ENCODE measurements around the gene IFNG-AS1.

Gene IFNG-AS1

DNA sequence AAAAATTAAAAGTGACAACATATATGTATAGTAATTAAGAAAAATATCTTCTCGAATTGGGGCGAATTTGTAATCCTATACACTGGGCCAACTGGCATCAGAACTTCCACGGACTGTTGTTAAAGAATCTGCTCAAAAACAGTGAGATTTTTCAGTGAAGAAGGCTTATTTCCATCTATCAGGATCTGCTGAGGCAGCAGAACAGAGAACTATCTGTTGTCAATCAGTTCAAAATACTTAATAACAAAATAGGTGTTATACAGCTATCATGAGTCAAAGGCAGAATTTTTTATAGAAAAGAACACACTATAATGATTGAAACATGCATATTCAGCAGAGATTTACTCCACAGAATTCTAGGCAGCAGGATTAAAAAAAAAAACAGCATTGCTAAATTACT, 41.9 kb downstream of the IFNG-AS1 start:
- intact Hi-C loops (cut with DNase I) = no loop called here
- DNase-seq = no peak

DNA sequence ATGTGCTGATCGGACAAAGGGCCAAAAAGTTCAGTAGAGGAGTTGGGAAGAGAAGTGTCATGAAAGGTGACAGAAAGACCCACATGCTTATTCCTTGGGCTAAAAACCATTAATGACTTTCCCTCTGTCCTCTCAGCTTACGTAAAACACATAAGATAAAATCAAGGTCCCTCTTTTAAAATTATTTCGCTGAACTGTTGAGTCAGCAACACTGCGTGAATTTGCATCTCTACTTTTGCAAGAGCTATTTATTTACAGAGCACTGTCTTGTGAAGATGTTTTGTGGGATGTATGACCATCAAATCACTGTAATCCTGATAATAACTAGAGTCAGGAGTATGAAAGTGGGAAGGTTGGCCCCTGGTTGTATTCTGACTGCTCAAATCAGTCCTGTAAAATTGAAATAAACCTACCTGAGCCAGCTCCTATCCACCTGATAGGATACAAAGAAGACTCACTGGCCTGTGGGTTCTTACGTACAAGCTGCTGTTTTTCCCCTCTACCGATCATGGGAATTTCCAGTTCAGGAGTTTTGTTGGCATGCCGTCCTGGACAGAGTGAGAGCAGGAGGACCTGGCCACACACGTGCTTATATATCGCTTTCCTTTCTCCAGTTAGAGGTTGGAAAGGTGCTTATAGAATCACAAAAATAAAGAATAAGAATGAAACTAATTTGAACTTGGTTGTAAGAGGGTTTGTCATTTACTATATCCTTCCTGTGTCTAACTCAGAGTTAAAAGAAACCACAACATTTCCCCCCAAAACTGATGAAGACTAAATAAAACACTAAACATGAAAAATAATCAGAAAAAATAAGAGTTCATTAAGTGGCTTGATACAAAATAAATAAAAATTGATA, 42.9 kb downstream of the IFNG-AS1 start:
- intact Hi-C loops (cut with DNase I) = no loop called here
- DNase-seq = no peak

DNA sequence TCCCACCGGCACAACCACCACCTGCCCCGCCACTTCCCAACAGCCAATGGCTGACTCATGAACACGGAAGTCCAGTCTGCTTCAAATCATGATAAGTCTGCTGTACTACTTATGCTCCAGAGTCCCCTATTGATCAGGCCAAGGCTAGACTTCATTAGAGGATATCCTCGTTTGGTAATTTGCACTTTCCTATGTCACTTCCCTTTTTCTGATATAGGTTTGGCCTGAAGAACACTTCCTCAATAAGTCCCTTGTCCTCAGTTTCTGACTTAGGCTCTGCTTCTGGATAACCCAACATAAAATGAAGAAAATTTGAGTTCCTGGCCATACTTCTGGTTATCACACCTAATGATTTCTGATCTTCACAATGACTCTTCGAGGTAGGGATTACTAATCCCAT, 45.3 kb downstream of the IFNG-AS1 start:
- intact Hi-C loops (cut with DNase I) = no loop called here
- no peak for DNase-seq

DNA sequence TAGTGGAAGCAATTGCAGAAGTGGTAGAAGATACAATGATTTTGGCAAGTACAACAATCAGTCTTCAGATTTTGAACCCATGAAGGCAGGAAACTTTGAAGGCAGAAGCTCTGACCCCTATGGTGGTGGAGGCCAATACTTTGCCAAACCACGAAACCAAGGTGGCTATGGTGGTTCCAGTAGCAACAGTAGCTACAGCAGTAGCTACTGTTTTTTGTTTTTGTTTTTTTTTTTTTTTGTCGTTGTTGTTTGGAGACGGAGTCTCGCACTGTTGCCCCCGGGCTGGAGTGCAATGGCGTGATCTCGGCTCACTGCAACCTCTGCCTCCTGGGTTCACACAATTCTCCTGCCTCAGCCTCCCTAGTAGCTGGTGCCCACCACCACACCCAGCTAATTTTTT, 47.4 kb downstream of the IFNG-AS1 start:
- DNase-seq = no peak
- intact Hi-C loops (cut with DNase I) = no loop called here

DNA sequence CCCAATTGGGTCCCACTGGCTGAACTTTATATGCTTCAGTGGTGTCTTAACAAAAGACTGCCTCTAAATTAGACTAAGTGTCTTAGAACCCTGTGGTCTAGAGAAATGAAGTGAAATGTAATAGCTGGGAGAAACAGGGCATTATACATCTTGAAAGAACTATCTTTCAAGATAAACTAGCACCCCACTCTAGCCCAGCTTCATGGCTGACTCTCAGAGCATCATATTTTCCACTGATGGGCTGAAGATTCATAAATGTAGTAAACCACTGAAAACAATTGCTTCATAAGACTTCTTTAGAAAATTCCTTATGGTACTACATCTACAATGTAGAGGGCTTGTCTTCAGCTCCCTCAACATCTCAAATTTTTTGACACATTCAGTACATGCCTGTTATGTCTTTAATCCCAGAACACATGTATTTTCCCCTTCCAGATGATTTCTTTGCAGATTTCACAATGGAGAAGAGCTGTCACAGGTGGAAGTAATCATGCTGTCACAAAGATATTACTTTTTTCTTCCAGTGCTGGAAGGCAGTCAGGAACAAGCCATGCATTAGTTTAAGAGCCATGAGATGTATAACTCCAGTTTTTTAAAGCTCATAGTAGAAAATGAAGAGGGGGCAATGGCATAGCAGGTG, 48.5 kb downstream of the IFNG-AS1 start:
- DNase-seq = no peak
- intact Hi-C loops (cut with DNase I) = no loop called here

DNA sequence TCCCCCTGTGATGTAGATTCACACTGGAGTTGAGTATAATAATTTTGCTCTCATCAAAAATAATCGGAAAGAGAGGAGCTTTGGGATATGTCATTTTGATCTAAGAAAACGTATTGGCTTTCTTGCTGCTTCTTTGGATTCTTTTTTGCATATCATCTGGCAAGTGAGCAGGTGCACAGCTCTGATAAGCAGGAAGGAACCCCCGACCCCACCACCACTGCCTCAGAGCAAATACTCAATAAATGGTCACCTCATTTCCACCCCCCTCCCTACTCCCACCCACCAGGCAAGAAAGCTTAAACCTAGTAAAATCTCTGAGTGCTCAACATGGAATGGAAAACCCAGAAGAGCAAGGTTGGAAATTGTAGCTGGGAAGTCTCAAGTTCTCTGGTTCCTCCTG, 49.4 kb downstream of the IFNG-AS1 start:
- DNase-seq = no peak
- intact Hi-C loops (cut with DNase I) = no loop called here

DNA sequence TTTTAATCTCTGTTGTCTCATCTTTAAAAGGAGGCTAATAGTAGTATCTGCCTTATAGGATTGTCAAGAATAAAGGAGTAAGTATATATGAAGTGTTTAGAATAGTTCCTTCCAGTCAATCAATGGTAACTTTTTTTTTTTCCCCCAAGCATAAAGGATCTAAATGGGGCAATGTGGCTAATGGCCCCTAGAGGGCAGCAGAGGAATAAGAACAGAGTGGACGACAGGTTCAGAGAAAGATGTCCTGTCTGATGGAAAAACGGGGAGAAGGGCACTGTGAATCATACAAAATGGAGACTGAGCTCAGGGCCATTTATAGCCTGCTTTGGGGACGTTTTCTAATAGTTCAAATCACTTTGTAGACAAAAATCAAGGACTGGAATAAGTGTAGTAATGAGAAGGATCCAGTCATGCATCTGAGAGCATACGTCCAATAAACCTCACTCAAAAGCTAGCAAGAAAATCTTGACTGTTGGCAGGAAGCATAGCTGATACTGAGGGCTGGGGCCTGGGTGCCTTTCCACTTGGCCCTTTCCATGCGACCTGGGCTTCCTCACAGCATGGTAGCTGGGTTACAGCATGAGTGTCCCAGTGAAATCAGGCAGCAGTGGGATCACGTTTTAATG, 51.3 kb downstream of the IFNG-AS1 start:
- intact Hi-C loops (cut with DNase I) = loop anchor here (5.0 to 10.0 kb wide), 2 partner anchors 184 to 277 kb away; partner anchors contain the start of gene IL26
- DNase-seq = peak; percentile 6 to 91 (median 74)

DNA sequence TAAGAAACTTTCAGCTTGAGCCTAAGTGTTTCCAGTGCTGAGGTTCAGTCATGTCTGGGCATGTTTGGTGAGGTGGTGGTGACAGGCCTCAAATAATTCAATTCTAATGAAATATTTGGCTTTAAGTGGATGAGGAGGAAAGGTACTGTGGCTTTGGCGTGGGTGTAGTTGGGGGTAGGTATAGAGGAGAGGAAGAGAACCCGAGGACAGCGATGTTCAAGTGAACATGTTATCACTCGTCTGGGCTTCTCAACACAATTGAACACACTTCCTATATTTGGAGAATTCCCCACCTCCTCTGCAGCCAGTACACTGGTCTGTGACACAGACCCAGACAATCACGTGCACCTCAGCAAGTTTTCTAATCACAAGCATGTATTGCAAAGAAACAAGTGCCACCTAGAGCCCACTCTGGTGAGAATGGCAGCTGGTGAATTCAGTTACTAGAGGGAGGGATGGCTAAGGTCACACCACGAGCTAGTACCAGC, 53.0 kb downstream of the IFNG-AS1 start:
- no peak for DNase-seq

DNA sequence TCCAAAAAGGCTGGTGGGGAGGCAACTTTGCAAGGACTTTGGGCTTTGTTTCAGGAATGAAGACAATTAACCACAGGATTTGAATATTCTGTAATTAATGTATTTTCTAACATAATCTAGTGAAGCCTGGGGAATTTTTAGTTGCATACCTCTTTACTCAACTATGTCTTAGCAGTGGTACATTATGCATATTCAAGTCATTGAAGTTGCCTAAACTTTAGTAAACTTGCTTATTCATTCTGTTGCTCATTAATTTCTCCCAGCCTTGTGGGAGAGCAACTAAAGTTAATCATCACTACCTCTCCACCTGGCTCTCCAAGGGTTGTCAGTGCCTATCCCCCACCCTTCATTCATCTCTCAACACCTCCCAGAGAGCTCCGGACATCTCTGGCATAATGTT, 54.2 kb downstream of the IFNG-AS1 start:
- intact Hi-C loops (cut with DNase I) = loop anchor here (5.0 to 10.0 kb wide), 2 partner anchors 181 to 274 kb away; partner anchors contain the start of gene IL26
- no peak for DNase-seq

More for the DNA sequence above, 53.0 kb downstream of the IFNG-AS1 start:
- intact Hi-C loops (cut with DNase I) = loop anchor here (5.0 to 10.0 kb wide), 2 partner anchors 183 to 275 kb away; partner anchors contain the start of gene IL26

DNA sequence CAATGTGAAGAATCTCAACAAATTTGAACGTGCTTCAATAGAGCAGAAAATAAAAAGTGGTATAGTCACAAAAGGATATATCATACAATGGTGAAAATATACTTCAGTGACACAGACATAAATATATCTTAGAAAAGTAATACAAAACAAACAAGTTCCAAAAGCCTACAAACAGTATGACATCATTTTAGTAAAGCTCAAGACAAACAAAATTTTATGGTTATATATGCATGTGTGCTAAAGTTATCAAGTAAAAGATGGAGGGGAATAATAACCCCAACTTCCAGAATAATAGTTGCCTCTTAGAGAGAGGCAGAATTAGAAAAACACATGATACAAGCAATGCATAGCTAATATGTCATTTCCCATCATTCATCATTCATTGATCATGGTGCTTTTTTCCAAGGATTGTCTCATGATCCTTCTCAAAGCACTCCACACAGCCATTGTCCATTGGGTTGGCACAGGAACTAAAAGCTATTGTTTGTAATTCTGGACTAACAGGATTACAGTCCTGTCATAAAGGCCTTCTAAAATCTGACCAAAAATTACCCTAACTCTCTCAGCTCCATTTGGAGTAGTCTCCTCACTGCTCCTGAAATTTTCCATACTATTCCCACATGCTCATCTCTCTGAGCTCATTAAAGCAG, 59.5 kb downstream of the IFNG-AS1 start:
- intact Hi-C loops (cut with DNase I) = loop anchor here (10.0 kb wide), 1 partner anchor 176 kb away; the partner anchor contains the start of gene IL26

DNA sequence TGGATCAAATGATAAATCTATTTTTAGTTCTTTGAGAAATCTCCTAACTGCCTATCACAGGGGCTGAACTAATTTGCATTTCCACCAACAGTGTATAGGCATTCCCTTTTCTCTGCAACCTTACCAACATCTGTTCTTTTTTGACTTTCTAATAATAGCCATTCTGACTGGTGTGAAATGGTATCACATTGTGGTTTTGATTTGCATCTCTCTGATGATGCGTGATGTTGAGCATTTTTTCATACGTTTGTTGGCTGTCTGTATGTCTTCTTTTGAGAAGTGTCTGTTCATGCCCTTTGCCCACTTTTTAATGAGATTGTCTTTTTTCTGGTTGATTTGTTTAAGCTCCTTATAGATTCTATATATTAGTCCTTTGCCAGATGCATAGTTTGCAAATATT, 67.1 kb downstream of the IFNG-AS1 start:
- DNase-seq = no peak
- intact Hi-C loops (cut with DNase I) = no loop called here

More for the DNA sequence above, 59.5 kb downstream of the IFNG-AS1 start:
- peak in 9 of 42 donors; percentile 11 to 64 (median 19) for DNase-seq

DNA sequence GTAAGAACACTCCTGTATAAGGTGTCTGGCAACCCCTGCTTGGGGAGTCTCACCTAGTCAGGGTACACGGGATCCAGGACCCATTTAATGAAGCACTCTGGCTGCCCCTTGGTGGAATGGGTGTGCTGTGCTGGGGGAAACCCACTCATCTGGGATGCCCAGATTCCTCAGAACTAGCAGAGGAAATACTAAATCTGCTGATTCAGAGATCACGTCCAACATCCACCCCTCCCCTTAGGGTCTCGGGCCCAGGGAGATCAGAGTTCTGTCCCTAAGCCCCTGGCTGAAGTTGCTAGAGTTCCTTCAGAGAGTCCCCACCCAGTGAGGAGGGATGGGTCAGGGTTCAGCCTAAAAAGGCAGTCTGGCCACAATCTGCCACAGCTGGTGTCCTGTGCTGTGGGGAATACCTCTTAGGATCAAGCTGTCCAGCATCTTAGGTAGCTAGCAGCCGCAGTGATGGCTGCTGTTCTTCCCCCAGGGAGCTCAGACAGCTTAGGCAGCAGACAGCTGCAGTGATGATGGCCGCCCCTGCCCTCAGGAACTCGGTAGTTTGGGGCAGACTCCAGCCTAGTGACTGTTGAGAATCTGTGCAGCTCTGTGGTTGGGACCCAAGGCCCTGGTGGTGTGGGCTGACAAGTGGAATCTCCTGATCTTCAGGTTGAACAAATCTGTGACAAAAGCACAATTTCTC, 74.8 kb downstream of the IFNG-AS1 start:
- intact Hi-C loops (cut with DNase I) = no loop called here
- DNase-seq = no peak

DNA sequence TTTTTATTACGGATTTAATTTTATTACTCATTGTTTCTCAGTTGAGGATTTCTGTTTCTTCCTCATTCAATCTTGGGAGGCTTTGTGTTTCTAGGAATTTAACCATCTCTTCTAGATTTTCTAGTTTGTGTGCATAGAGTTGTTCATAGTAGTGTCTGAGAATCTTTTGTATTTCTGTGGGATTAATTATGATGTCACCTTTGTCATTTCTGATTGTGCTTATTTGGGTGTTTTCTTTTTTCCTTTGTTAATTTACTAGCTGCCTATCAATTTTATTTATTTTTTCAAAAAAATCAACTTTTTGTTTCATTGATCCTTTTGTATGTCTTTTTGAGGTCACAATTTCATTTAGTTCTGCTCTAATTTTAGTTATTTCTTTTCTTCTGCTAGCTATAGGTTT, 75.9 kb downstream of the IFNG-AS1 start:
- DNase-seq = no peak
- intact Hi-C loops (cut with DNase I) = no loop called here

DNA sequence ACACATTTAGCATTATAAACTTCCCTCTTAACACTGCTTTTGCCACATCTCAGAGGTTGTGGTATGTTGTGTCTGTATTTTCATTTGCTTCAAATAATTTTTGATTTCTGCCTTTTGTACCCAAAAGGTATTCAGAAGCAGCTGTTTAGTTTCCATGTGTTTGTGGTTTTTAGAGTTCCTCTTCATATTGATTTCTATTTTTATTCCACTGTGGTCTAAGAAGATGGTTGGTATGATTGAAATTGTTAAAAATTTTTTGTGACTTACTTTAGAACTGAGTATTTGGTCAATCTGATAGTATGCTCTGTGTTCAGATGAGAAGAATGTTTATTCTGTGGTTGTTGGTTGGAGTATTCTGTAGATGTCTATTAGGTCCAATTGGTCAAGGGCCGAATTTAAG, 76.4 kb downstream of the IFNG-AS1 start:
- no peak for DNase-seq

DNA sequence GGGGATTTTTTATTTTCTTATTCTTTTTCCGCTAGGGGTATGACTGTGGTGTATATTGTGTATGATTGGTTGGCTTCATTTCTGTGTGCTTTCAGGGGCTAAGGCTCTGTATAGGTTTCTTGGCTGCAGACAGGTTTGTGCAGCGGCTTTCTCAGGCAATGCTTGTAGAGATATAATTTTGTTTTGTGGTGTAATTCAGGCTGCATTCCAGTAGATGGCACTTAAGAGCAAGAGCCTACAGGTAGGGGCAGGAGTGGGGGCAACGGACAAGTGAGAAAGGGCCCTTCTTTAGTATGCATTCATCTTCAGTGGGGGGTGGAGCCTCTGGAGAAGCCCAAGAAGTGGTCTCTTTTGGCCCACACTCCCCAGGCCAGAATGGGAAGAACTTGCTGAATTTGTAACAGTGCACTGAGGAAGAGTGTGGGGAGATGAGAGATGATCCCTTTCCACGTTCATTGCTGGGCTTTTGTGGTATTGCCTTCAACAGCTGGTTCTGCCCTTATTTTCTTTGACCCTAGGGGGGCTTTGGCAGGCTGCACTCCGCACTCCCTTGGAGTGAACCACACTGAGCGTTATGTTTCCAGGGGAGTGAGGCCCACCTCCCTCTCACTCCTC, 78.6 kb downstream of the IFNG-AS1 start:
- DNase-seq = no peak
- intact Hi-C loops (cut with DNase I) = no loop called here

More for the DNA sequence above, 76.4 kb downstream of the IFNG-AS1 start:
- intact Hi-C loops (cut with DNase I) = no loop called here

DNA sequence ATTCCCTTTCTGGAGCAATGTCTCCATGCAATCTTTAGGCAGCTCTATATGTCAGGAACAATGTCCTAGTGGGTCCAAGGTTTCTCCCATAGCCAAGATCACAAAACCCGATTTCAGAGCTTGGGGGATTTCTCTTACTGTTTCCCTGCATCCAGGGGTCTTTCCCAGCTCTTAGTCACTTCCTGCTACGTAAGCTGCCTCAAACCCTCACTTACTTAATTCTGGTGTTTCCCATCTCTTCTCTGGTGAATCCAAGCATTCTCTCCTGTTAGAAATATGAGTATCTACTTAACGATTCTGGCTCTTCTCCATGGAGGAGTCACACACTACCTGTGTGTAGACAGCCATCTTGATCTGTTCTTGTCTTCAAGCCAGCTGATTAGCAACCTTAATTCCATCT, 80.0 kb downstream of the IFNG-AS1 start:
- DNase-seq = no peak
- intact Hi-C loops (cut with DNase I) = no loop called here

Data from head of caudate nucleus (tissue), 42 donors.